Measurements from ENCODE around the gene FAM131A. TPM values are rescaled to one million over a fixed set of nuclear protein-coding genes. Genes with fewer than 3 reads are reported as not detected.

FAM131A gene
- total and polyA plus RNA-seq, 7 donors: 12.6 to 36.7 (median 28.0) TPM

GRCh38 chr3:184291738-184292445 lies 45.5 kb upstream of the FAM131A start:
- H3K27ac ChIP-seq: no peak overlapping the region
- no peaks in the 10 kb centered on the region for H3K4me1 ChIP-seq
- TF ChIP-seq POLR2AphosphoS5 (IDR thresholded peaks at IDR 0.05): no peak
- TF ChIP-seq CTCF (IDR thresholded peaks at IDR 0.05): no peak
- TF ChIP-seq POLR2A (IDR thresholded peaks at IDR 0.05): no peak
- no peak for TF ChIP-seq EP300 (IDR thresholded peaks at IDR 0.05)
- no peak for DNase-seq
- H3K9me3 ChIP-seq: no peaks in the 10 kb centered on the region
- peaks cover 0 to 15% (median 0%) of the 10 kb centered on the region in 3 donors for H3K27me3 ChIP-seq
- H3K36me3 ChIP-seq: no peaks in the 10 kb centered on the region
- WGBS, 2 donors: 93 to 94% methylated on average over 21 of the region's 21 CpGs
- intact Hi-C loops (cut with DNase I): no loop called here
- no peak overlapping the region for H3K4me3 ChIP-seq

- peaks cover 0 to 18% (median 13%) of the 10 kb centered on the region in 4 donors for H3K4me1 ChIP-seq
- no peak for DNase-seq
- TF ChIP-seq CTCF (IDR thresholded peaks at IDR 0.05) (no peak), POLR2A (IDR thresholded peaks at IDR 0.05) (no peak), POLR2AphosphoS5 (IDR thresholded peaks at IDR 0.05) (no peak), EP300 (IDR thresholded peaks at IDR 0.05) (no peak)
- no peaks in the 10 kb centered on the region for H3K9me3 ChIP-seq
- intact Hi-C loops (cut with DNase I): loop anchor here (5.0 kb wide), 2 partner anchors 48 to 108 kb away; partner anchors contain the start of genes ABCF3, ALG3 and EEF1AKMT4
- H3K27ac ChIP-seq: no peak overlapping the region
- 18 to 59% methylated on average over 3 of the region's 3 CpGs for WGBS, 2 donors
- H3K36me3 ChIP-seq: peaks cover 0 to 9% (median 6%) of the 10 kb centered on the region in 4 donors
- H3K27me3 ChIP-seq: no peaks in the 10 kb centered on the region
- H3K4me3 ChIP-seq: no peak overlapping the region
Measured at GRCh38 chr3:184295771-184296170, 41.6 kb upstream of the FAM131A start.

- peaks cover 0 to 20% (median 15%) of the 10 kb centered on the region in 4 donors for H3K4me1 ChIP-seq
- no peak overlapping the region for H3K27ac ChIP-seq
- no peak for DNase-seq
- H3K27me3 ChIP-seq: no peaks in the 10 kb centered on the region
- TF ChIP-seq EP300 (IDR thresholded peaks at IDR 0.05): no peak
- TF ChIP-seq POLR2A (IDR thresholded peaks at IDR 0.05): no peak
- TF ChIP-seq CTCF (IDR thresholded peaks at IDR 0.05): no peak
- no peak for TF ChIP-seq POLR2AphosphoS5 (IDR thresholded peaks at IDR 0.05)
- peaks cover 0 to 18% (median 12%) of the 10 kb centered on the region in 4 donors for H3K36me3 ChIP-seq
- no peak overlapping the region for H3K4me3 ChIP-seq
- H3K9me3 ChIP-seq: no peaks in the 10 kb centered on the region
- intact Hi-C loops (cut with DNase I): loop anchor here (5.0 kb wide), 2 partner anchors 49 to 109 kb away; partner anchors contain the start of genes ABCF3, ALG3 and EEF1AKMT4
- 81 to 90% methylated on average over 7 of the region's 7 CpGs for WGBS, 2 donors
Measured at GRCh38 chr3:184296616-184297015, 40.8 kb upstream of the FAM131A start.

GRCh38 chr3:184298759-184299487 lies 38.5 kb upstream of the FAM131A start, which contains the start of gene PSMD2:
PSMD2 (plus strand) TSS chr3:184299241; CDS start chr3:184299267, 26 bp downstream.
- Histone ChIP-seq H3K9me3 (no peaks in the 10 kb centered on the region), H3K4me3 (peak within 1 kb of the TSS; percentile 92 to 97 (median 94)), H3K36me3 (peaks cover 18 to 41% (median 35%) of the 10 kb centered on the region in 4 donors), H3K27ac (peak within 1 kb of the TSS; percentile 79 to 89 (median 84)), H3K4me1 (peaks cover 0 to 20% (median 15%) of the 10 kb centered on the region in 4 donors), H3K27me3 (no peaks in the 10 kb centered on the region)
- peak; percentile 99 for DNase-seq
- intact Hi-C loops (cut with DNase I): loop anchor here (2.0 to 5.0 kb wide), 3 partner anchors 52 to 112 kb away; partner anchors contain the start of genes ABCF3, ALG3 and EEF1AKMT4
- TF ChIP-seq CTCF (IDR thresholded peaks at IDR 0.05) (no peak), POLR2A (IDR thresholded peaks at IDR 0.05) (peak; percentile 52 to 69), POLR2AphosphoS5 (IDR thresholded peaks at IDR 0.05) (peak; percentile 77 to 96 (median 90)), EP300 (IDR thresholded peaks at IDR 0.05) (no peak)
- WGBS, 2 donors: 0% methylated on average over 78 of the region's 78 CpGs
